K562 (cell line): Measurements from ENCODE around the gene RAMP2. TPM values are rescaled to one million over a fixed set of nuclear protein-coding genes. Genes with fewer than 3 reads are reported as not detected.

ENCODE experiments used
- BCOR ChIP-seq: fragments of 450-650 bp; IDR thresholded peaks from 2 replicates; pipeline ENCODE4 v1.6.1; 2016
- BMI1 ChIP-seq: fragments of 150-350 bp; IDR thresholded peaks from 2 replicates; pipeline ENCODE4 v1.6.1; 2014; ENCODE audit warnings: low read length
- FOXM1 ChIP-seq, 2 experiments: fragments of 450-650 bp in 1 of 2; sonication (generic) in 1 of 2; formaldehyde crosslinking in 1 of 2; IDR thresholded peaks; 2 replicates each; pipeline versions ENCODE4 v1.6.1 to v1.9.0; 2017 to 2022; ENCODE audit warnings: low read depth in 2 of 2, mild to moderate bottlenecking in 2 of 2, missing genetic modification reagents in 1 of 2, moderate library complexity in 1 of 2
- MIER1 ChIP-seq: fragments of 450-650 bp; IDR thresholded peaks from 2 replicates; pipeline ENCODE4 v1.6.1; 2016; ENCODE audit warnings: antibody characterized with exemption, mild to moderate bottlenecking, low read depth
- NONO ChIP-seq, 2 experiments: fragments of 200-400 bp in 1 of 2; fragments of 450-650 bp in 1 of 2; formaldehyde crosslinking in 1 of 2; IDR thresholded peaks; 2 replicates each; pipeline ENCODE4 v1.6.1; 2017; ENCODE audit warnings: low read depth in 2 of 2, mild to moderate bottlenecking in 2 of 2, moderate library complexity in 2 of 2, low read length in 1 of 2
- PHF8 ChIP-seq: fragments of 200-600 bp; sonication (generic); IDR thresholded peaks from 2 replicates; pipeline ENCODE4 v1.6.1; 2012; ENCODE audit warnings: mixed run types, mild to moderate bottlenecking, inconsistent platforms, low read length, moderate library complexity, borderline replicate concordance
- POLR2B ChIP-seq: fragments of 450-650 bp; IDR thresholded peaks from 2 replicates; pipeline ENCODE4 v1.6.1; 2018; ENCODE audit warnings: low read depth; ENCODE audit not compliant: partially characterized antibody
- SUPT5H ChIP-seq: fragments of 450-650 bp; IDR thresholded peaks from 2 replicates; pipeline ENCODE4 v1.6.1; 2016
- TEAD1 ChIP-seq, 2 experiments: fragments of 450-650 bp in 1 of 2; sonication (generic) in 1 of 2; formaldehyde crosslinking; IDR thresholded peaks; 2 replicates each; pipeline versions ENCODE4 v1.4.0 to v1.8.0; 2020 to 2022; ENCODE audit warnings: mild to moderate bottlenecking in 2 of 2, missing genetic modification reagents in 1 of 2
- YY1 ChIP-seq, 3 experiments: IDR thresholded peaks; 2 replicates each; pipeline ENCODE4 v1.6.1; 2011; ENCODE audit warnings: low read length in 2 of 3, mild to moderate bottlenecking in 2 of 3, moderate library complexity in 2 of 3, borderline replicate concordance in 1 of 3, control low read depth in 1 of 3, low read depth in 1 of 3; ENCODE audit not compliant: insufficient read depth in 3 of 3, insufficient replicate concordance in 2 of 3, control insufficient read depth in 1 of 3, insufficient read length in 1 of 3; ENCODE audit errors: extremely low read depth in 1 of 3
- polyA plus RNA-seq, 8 experiments: library from polyadenylated mRNA; depleted of rRNA in 4 of 8; stranded (reverse) in 5 of 8; unstranded in 3 of 8; fragments of >200 nt; fragmentation: Nextera tagmentation in 2 of 8; fragmentation: Illumina TruSeq in 1 of 8; extraction: Ambion mirVana in 2 of 8; extraction: Trizol in 1 of 8; gene quantifications; 2 replicates each; pipeline versions ENCODE4 v1.2.1 to v1.2.3, GENCODE V29; 2011 to 2014; ENCODE audit warnings: inconsistent platforms in 1 of 8, missing spikeins in 1 of 8
- total RNA-seq, 7 experiments: library from RNA; depleted of rRNA in 6 of 7; stranded (reverse); fragments of >200 nt in 6 of 7; fragmentation: Illumina TruSeq in 2 of 7; extraction: Trizol in 2 of 7; gene quantifications; 2 replicates each; pipeline versions ENCODE4 v1.2.1 to v1.2.3, GENCODE V29; 2011 to 2021; ENCODE audit warnings: low replicate concordance in 1 of 7
- TF ChIP-seq, protein P1 (sequence below): fragments of 250-450 bp; sonication (Bioruptor Pico); IDR thresholded peaks from 2 replicates; pipeline ENCODE4 v1.4.0; 2020; ENCODE audit warnings: mild to moderate bottlenecking
- TF ChIP-seq, protein P2 (sequence below): fragments of 450-650 bp; IDR thresholded peaks from 2 replicates; pipeline ENCODE4 v1.6.1; 2016; ENCODE audit warnings: low read depth
- TF ChIP-seq, protein P3 (sequence below): sonication (generic); formaldehyde crosslinking; IDR thresholded peaks from 2 replicates; pipeline ENCODE4 v1.8.1; 2023; ENCODE audit warnings: mild to moderate bottlenecking, missing genetic modification reagents

RAMP2 gene
- total and polyA plus RNA-seq, 9 of the 15 experiments (the other 6 are each of a cell fraction or from before 2014, with no cell fraction given), result not detected

DNA sequence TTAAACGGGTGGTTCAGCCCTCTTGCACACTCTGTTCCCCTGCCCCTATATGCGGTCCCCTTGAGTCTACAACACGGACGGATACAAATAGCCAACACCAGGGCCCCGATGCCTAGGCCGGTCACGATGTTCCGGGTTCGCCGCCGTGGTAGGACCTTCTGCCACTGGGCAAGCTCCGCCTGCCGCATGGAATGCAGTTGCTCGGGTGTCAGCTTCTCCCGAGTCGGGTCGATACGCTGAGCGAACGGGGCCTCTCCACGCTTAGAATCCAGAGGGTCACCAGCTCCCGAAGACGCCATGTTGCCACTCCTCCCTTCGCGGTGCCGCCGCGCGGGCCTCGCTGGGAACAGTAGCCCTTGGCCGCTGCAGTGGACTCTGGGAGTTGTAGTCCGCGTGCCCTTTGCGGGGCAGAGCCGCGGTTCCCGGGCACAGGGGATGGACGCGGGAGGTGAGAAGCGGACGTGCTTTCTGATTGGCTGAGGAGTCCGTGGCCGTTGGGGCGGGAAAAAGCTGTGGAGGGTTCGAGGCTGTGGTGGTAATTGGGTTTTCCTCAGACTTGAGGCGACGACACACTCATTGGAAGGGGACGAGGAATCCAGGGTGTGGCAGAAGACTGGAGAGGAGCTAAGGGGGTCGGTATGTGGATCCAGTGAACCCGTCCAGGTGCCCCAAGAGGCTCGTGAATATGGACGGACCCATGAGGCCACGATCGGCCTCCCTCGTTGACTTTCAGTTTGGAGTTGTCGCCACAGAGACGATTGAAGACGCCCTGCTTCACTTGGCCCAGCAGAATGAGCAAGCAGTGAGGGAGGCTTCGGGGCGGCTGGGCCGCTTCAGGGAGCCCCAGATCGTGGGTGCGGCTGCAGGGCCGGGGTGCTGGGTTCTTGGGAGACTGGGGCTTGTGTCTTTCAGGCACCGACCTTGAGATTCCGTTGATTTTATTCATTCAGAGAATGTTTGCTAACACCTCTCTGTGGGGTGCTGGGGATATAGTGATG lies 37.7 kb downstream of the RAMP2 start, which contains the start of the genes CNTD1 and COA3 (continued):
- TF ChIP-seq POLR2B, result peak; percentile 62
- TF ChIP-seq MIER1, result peak; percentile 65; the same call in 1 of the 2 replicates
- peak; percentile 83 for TF ChIP-seq BCOR
- TF ChIP-seq, protein P1, sequence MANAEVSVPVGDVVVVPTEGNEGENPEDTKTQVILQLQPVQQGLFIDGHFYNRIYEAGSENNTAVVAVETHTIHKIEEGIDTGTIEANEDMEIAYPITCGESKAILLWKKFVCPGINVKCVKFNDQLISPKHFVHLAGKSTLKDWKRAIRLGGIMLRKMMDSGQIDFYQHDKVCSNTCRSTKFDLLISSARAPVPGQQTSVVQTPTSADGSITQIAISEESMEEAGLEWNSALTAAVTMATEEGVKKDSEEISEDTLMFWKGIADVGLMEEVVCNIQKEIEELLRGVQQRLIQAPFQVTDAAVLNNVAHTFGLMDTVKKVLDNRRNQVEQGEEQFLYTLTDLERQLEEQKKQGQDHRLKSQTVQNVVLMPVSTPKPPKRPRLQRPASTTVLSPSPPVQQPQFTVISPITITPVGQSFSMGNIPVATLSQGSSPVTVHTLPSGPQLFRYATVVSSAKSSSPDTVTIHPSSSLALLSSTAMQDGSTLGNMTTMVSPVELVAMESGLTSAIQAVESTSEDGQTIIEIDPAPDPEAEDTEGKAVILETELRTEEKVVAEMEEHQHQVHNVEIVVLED (CRISPR knock-in tag), result peak; percentile 75
- TF ChIP-seq, protein P2, sequence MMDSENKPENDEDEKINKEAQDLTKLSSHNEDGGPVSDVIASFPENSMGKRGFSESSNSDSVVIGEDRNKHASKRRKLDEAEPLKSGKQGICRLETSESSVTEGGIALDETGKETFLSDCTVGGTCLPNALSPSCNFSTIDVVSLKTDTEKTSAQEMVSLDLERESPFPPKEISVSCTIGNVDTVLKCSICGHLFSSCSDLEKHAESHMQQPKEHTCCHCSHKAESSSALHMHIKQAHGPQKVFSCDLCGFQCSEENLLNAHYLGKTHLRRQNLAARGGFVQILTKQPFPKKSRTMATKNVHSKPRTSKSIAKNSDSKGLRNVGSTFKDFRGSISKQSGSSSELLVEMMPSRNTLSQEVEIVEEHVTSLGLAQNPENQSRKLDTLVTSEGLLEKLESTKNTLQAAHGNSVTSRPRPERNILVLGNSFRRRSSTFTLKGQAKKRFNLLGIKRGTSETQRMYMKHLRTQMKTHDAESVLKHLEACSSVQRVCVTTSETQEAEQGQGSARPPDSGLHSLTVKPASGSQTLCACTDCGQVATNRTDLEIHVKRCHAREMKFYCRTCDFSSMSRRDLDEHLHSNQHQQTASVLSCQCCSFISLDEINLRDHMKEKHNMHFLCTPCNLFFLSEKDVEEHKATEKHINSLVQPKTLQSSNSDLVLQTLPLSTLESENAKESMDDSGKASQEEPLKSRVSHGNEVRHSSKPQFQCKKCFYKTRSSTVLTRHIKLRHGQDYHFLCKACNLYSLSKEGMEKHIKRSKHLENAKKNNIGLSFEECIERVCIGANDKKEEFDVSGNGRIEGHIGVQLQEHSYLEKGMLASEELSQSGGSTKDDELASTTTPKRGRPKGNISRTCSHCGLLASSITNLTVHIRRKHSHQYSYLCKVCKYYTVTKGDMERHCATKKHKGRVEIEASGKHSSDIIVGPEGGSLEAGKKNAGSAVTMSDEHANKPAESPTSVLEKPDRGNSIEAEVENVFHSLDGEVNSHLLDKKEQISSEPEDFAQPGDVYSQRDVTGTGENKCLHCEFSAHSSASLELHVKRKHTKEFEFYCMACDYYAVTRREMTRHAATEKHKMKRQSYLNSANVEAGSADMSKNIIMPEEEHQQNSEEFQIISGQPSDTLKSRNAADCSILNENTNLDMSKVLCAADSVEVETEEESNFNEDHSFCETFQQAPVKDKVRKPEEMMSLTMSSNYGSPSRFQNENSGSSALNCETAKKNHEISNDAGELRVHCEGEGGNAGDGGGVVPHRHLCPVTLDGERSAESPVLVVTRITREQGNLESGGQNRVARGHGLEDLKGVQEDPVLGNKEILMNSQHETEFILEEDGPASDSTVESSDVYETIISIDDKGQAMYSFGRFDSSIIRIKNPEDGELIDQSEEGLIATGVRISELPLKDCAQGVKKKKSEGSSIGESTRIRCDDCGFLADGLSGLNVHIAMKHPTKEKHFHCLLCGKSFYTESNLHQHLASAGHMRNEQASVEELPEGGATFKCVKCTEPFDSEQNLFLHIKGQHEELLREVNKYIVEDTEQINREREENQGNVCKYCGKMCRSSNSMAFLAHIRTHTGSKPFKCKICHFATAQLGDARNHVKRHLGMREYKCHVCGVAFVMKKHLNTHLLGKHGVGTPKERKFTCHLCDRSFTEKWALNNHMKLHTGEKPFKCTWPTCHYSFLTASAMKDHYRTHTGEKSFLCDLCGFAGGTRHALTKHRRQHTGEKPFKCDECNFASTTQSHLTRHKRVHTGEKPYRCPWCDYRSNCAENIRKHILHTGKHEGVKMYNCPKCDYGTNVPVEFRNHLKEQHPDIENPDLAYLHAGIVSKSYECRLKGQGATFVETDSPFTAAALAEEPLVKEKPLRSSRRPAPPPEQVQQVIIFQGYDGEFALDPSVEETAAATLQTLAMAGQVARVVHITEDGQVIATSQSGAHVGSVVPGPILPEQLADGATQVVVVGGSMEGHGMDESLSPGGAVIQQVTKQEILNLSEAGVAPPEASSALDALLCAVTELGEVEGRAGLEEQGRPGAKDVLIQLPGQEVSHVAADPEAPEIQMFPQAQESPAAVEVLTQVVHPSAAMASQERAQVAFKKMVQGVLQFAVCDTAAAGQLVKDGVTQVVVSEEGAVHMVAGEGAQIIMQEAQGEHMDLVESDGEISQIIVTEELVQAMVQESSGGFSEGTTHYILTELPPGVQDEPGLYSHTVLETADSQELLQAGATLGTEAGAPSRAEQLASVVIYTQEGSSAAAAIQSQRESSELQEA, result peak; percentile 83
- TF ChIP-seq YY1 (IDR thresholded peaks at IDR 0.05; ENCODE audit: borderline replicate concordance in 1 of 3, control insufficient read depth in 1 of 3, extremely low read depth in 1 of 3, insufficient read depth in 3 of 3, insufficient read length in 1 of 3, insufficient replicate concordance in 2 of 3, low read depth in 1 of 3, low read length in 2 of 3), result peak; percentile 78 to 96 (median 92)
- TF ChIP-seq SUPT5H, result peak; percentile 76
- 0 out of 2 replicates have a peak, but pooled peaks have one; percentile 21 for TF ChIP-seq FOXM1 (IDR thresholded peaks at IDR 0.05; ENCODE audit: low read depth)
- 0 out of 2 replicates have a peak, but pooled peaks have one; percentile 66 for TF ChIP-seq FOXM1 (CRISPR knock-in tag; IDR thresholded peaks at IDR 0.05; ENCODE audit: low read depth)
- TF ChIP-seq TEAD1 (CRISPR knock-in tag; IDR thresholded peaks at IDR 0.05), result peak; percentile 40; a peak in 2 of 4 replicates
- TF ChIP-seq NONO (IDR thresholded peaks at IDR 0.05; ENCODE audit: low read depth in 2 of 2, low read length in 1 of 2), result peak in 1 of 2 experiments; percentile 57; a peak in 1 of 4 replicates
- peak; percentile 79; the same call in 1 of the 2 replicates for TF ChIP-seq PHF8
- TF ChIP-seq, protein P3, sequence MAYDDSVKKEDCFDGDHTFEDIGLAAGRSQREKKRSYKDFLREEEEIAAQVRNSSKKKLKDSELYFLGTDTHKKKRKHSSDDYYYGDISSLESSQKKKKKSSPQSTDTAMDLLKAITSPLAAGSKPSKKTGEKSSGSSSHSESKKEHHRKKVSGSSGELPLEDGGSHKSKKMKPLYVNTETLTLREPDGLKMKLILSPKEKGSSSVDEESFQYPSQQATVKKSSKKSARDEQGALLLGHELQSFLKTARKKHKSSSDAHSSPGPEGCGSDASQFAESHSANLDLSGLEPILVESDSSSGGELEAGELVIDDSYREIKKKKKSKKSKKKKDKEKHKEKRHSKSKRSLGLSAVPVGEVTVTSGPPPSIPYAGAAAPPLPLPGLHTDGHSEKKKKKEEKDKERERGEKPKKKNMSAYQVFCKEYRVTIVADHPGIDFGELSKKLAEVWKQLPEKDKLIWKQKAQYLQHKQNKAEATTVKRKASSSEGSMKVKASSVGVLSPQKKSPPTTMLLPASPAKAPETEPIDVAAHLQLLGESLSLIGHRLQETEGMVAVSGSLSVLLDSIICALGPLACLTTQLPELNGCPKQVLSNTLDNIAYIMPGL (CRISPR knock-in tag), result peak; percentile 81; the same call in 1 of the 2 replicates
- TF ChIP-seq BMI1, result no peak
